Endothelial cell of umbilical vein (primary cell): ENCODE data around the gene FAM186B. TPM values are rescaled to one million over a fixed set of nuclear protein-coding genes. Genes with fewer than 3 reads are reported as not detected.

ENCODE experiments used
- BruUV-seq: library from RNA; stranded (reverse); fragments of 400-500 nt; replicated peaks from 2 replicates; lab custom pipeline; 2021; lab: Mats Ljungman, UMichigan
- CTCF ChIA-PET: fragments of 300-600, 350-600 bp; sonication (Branson Sonifier 250); formaldehyde crosslinking; loops from one replicate; lab custom pipeline; 2021; ENCODE audit warnings: antibody characterized with exemption, inconsistent platforms; lab: Charles Lee
- POLR2A ChIA-PET: fragments of 300-600, 350-600 bp; sonication (Branson Sonifier 250); formaldehyde crosslinking; loops from one replicate; lab custom pipeline; 2021; ENCODE audit warnings: antibody characterized with exemption, inconsistent platforms; lab: Charles Lee
- DNase-seq: peaks from one replicate; pipeline ENCODE4 v3.0.0-alpha.2; 2011; ENCODE audit warnings: low read depth, low spot score
- FAIRE-seq: peaks from 2 replicates; lab custom pipeline; 2011; peaks lifted over from hg19 to GRCh38; lab: Jason Lieb, UNC
- H2AFZ ChIP-seq: 2 replicates; pipeline ENCODE4 v1.6.0; 2012; ENCODE audit warnings: low read depth, low read length, control low read depth, inconsistent platforms
- H3K27ac ChIP-seq: 2 replicates; pipeline ENCODE4 v1.5.1; 2011; ENCODE audit warnings: low read depth, mild to moderate bottlenecking, control low read depth, low read length, moderate library complexity; ENCODE audit not compliant: insufficient read depth
- H3K27me3 ChIP-seq, 2 experiments: 2 replicates each; pipeline versions ENCODE4 v1.6.0 to v1.6.1; 2011; ENCODE audit warnings: low read length in 2 of 2, mixed read lengths in 1 of 2; ENCODE audit not compliant: control insufficient read depth in 2 of 2, insufficient read depth in 2 of 2
- H3K36me3 ChIP-seq, 2 experiments: 2 replicates in 1 of 2; 3 replicates in 1 of 2; pipeline ENCODE4 v1.5.1; 2011; ENCODE audit warnings: low read length in 2 of 2, mild to moderate bottlenecking in 1 of 2, moderate library complexity in 1 of 2; ENCODE audit not compliant: control insufficient read depth in 2 of 2, insufficient read depth in 2 of 2; ENCODE audit errors: extremely low read depth in 1 of 2
- H3K4me1 ChIP-seq: 3 replicates; pipeline ENCODE4 v1.5.1; 2011; ENCODE audit warnings: mild to moderate bottlenecking, low read length; ENCODE audit not compliant: control insufficient read depth, insufficient read depth; ENCODE audit errors: extremely low read depth
- H3K4me2 ChIP-seq: 2 replicates; pipeline ENCODE4 v1.6.1; 2011; ENCODE audit warnings: low read length, control low read depth, mixed read lengths; ENCODE audit not compliant: insufficient read depth
- H3K4me3 ChIP-seq, 3 experiments: fragments of 200-600 bp in 1 of 3; sonication (generic), shearing (Covaris generic) in 1 of 3; replicated peaks in 1 of 3; 2 replicates each; pipeline ENCODE4 v1.5.1; 2011 to 2016; ENCODE audit warnings: control low read depth in 3 of 3, low read length in 3 of 3, mild to moderate bottlenecking in 2 of 3, inconsistent platforms in 1 of 3, low read depth in 1 of 3, moderate library complexity in 1 of 3; ENCODE audit not compliant: insufficient read depth in 1 of 3
- H3K79me2 ChIP-seq: 2 replicates; pipeline ENCODE4 v1.6.0; 2012; ENCODE audit warnings: low read length, inconsistent platforms; ENCODE audit not compliant: control insufficient read depth, insufficient read depth
- H3K9ac ChIP-seq: replicated peaks from 2 replicates; pipeline ENCODE3; 2011; ENCODE audit warnings: low read length, control low read depth; ENCODE audit not compliant: insufficient read depth; ENCODE audit errors: extremely low read depth
- H3K9me1 ChIP-seq: replicated peaks from 3 replicates; pipeline ENCODE4 v1.6.0; 2011; ENCODE audit warnings: mild to moderate bottlenecking, low read length; ENCODE audit not compliant: control insufficient read depth, insufficient read depth; ENCODE audit errors: extremely low read depth
- H3K9me3 ChIP-seq: replicated peaks from 2 replicates; pipeline ENCODE4 v1.5.1; 2012; ENCODE audit warnings: low read length, inconsistent platforms; ENCODE audit not compliant: control insufficient read depth, insufficient read depth
- H4K20me1 ChIP-seq: replicated peaks from 2 replicates; pipeline ENCODE3; 2011; ENCODE audit warnings: mild to moderate bottlenecking, low read length; ENCODE audit not compliant: control insufficient read depth, insufficient read depth; ENCODE audit errors: extremely low read depth
- EZH2 ChIP-seq: IDR thresholded peaks from 2 replicates; pipeline ENCODE4 v1.6.1; 2012; ENCODE audit warnings: borderline replicate concordance, low read depth, mild to moderate bottlenecking, moderate library complexity, low read length, inconsistent platforms; ENCODE audit not compliant: severe bottlenecking
- FOS ChIP-seq: IDR thresholded peaks from 2 replicates; pipeline ENCODE4 v1.6.1; 2011; ENCODE audit warnings: mild to moderate bottlenecking, low read length, moderate library complexity, borderline replicate concordance; ENCODE audit not compliant: insufficient read depth
- GATA2 ChIP-seq: IDR thresholded peaks from 2 replicates; pipeline ENCODE4 v1.7.0; 2011; ENCODE audit warnings: low read depth, mild to moderate bottlenecking, moderate library complexity, mixed read lengths, low read length; ENCODE audit not compliant: insufficient read length, insufficient read depth
- JUN ChIP-seq: IDR thresholded peaks from 2 replicates; pipeline ENCODE4 v1.6.1; 2011; ENCODE audit warnings: borderline replicate concordance, low read depth; ENCODE audit not compliant: insufficient read length, insufficient read depth
- MYC ChIP-seq: IDR thresholded peaks from one replicate; pipeline ENCODE4 v1.6.1; 2011; ENCODE audit warnings: mild to moderate bottlenecking, low read depth, low read length
- POLR2A ChIP-seq: IDR thresholded peaks from 2 replicates; pipeline ENCODE4 v1.6.1; 2012; ENCODE audit warnings: low read depth, mild to moderate bottlenecking, control low read depth, low read length
- POLR2AphosphoS5 ChIP-seq: IDR thresholded peaks from 2 replicates; pipeline ENCODE4 v1.6.1; 2012; ENCODE audit warnings: low read depth, mild to moderate bottlenecking, control low read depth, low read length, moderate library complexity; ENCODE audit not compliant: insufficient read depth
- dilution Hi-C: fragments of 300-500 bp; cut with MboI; formaldehyde crosslinking; loops from one replicate; pipeline ENCODE4 v1.15.0; 2019; ENCODE audit warnings: low sequenced_read_pairs; ENCODE audit not compliant: extremely low pct_ligation_motif_present
- intact Hi-C: fragments of 100-400 bp; cut with micrococcal nuclease; formaldehyde crosslinking; loops from one replicate; pipeline ENCODE4 v1.10.0; 2022
- polyA plus RNA-seq, 4 experiments: library from polyadenylated mRNA; depleted of rRNA in 3 of 4; stranded (reverse) in 3 of 4; unstranded in 1 of 4; fragments of >200 nt; gene quantifications; 2 replicates each; pipeline versions ENCODE4 v1.2.1 to v1.2.3, GENCODE V29; 2011 to 2012; ENCODE audit warnings: missing spikeins in 1 of 4
- total RNA-seq: library from RNA; stranded (reverse); gene quantifications from 2 replicates; pipeline ENCODE4 v1.2.3, GENCODE V29; 2021
- TF ChIP-seq, protein P1 (sequence below): IDR thresholded peaks from 2 replicates; pipeline ENCODE4 v1.6.1; 2011; ENCODE audit not compliant: insufficient read depth, insufficient read length
- TF ChIP-seq, protein P2 (sequence below), 2 donors: IDR thresholded peaks; 1 replicate in 1 of 2; 2 replicates in 1 of 2; pipeline ENCODE4 v1.5.1; 2011; ENCODE audit warnings: low read length in 2 of 2, mild to moderate bottlenecking in 2 of 2, moderate library complexity in 2 of 2, control low read depth in 1 of 2, inconsistent platforms in 1 of 2, low read depth in 1 of 2; ENCODE audit not compliant: insufficient read depth in 1 of 2; ENCODE audit errors: extremely low read depth in 1 of 2

FAM186B gene
- total and polyA plus RNA-seq, 2 donors (not counting 3 experiments of a cell fraction or from before 2014, with no cell fraction given): 0.10 to 0.33 TPM

DNA sequence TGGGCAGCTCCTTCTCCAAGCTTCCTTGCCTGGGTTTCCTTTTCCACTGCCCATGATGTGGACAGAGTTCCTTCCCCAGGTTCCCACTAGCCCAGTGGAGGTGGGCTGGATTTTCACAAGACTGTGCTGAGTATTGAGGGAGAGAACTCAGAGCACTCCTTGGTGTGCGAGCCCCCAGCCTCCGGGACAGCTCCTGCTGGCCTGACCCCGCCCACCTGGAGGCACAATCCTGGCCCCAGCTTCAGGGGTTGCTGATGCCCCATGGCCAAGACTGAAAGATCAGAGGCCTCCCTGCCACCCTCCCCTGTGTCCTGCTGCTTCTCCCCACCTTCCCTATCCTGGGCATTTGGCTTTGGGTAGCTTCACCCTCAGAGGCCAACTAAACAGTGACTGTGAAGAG lies 59.0 kb downstream of the FAM186B start:
- H3K4me2 ChIP-seq: no peak overlapping the region
- TF ChIP-seq POLR2AphosphoS5 (no peak), EZH2 (no peak), MYC (no peak), POLR2A (no peak), JUN (no peak), GATA2 (no peak), FOS (no peak)
- TF ChIP-seq, protein P1, sequence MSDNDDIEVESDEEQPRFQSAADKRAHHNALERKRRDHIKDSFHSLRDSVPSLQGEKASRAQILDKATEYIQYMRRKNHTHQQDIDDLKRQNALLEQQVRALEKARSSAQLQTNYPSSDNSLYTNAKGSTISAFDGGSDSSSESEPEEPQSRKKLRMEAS: no peak
- TF ChIP-seq, protein P2, sequence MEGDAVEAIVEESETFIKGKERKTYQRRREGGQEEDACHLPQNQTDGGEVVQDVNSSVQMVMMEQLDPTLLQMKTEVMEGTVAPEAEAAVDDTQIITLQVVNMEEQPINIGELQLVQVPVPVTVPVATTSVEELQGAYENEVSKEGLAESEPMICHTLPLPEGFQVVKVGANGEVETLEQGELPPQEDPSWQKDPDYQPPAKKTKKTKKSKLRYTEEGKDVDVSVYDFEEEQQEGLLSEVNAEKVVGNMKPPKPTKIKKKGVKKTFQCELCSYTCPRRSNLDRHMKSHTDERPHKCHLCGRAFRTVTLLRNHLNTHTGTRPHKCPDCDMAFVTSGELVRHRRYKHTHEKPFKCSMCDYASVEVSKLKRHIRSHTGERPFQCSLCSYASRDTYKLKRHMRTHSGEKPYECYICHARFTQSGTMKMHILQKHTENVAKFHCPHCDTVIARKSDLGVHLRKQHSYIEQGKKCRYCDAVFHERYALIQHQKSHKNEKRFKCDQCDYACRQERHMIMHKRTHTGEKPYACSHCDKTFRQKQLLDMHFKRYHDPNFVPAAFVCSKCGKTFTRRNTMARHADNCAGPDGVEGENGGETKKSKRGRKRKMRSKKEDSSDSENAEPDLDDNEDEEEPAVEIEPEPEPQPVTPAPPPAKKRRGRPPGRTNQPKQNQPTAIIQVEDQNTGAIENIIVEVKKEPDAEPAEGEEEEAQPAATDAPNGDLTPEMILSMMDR (IDR thresholded peaks at IDR 0.05; ENCODE audit: extremely low read depth in 1 of 2, insufficient read depth in 1 of 2, low read depth in 1 of 2, low read length in 2 of 2): no peak
- no peaks in the 10 kb centered on the region for H4K20me1 ChIP-seq
- dilution Hi-C loops (no loop called here), intact Hi-C loops (no loop called here)
- H2AFZ ChIP-seq: no peak overlapping the region
- H3K79me2 ChIP-seq: no peaks in the 10 kb centered on the region
- no peak for DNase-seq
- ChIA-PET POLR2A (no interaction called here), CTCF (interaction anchor here (0.9 to 1.8 kb wide), 4 partner anchors 11 to 199 kb away, joined by 4 read pairs; no protein-coding TSS in a partner anchor)
- no peak overlapping the region for H3K4me3 ChIP-seq
- peaks cover 6% of the 10 kb centered on the region for H3K4me1 ChIP-seq
- BruUV-seq: no TSS peak
- no peak overlapping the region for H3K9ac ChIP-seq
- H3K9me3 ChIP-seq: no peaks in the 10 kb centered on the region
- H3K27me3 ChIP-seq: peaks cover 0 to 5% of the 10 kb centered on the region in 2 experiments
- no peaks in the 10 kb centered on the region for H3K9me1 ChIP-seq
- H3K27ac ChIP-seq: no peak overlapping the region
- no peaks in the 10 kb centered on the region for H3K36me3 ChIP-seq
- no peak for FAIRE-seq
